ENCODE results near the gene RPL23. TPM values are rescaled to one million over a fixed set of nuclear protein-coding genes. Genes with fewer than 3 reads are reported as not detected.
A peak's percentile ranks its signal among the peaks of the same experiment; 100 is the strongest.

Gene RPL23
- total and polyA plus RNA-seq, 10 of the 15 experiments (the other 5 are each of a cell fraction or from before 2014, with no cell fraction given): 2,200 to 4,821 (median 3,043) TPM

- TF ChIP-seq NR2C1 (IDR thresholded peaks at IDR 0.05) (peak; percentile 91), IRF5 (IDR thresholded peaks at IDR 0.05; ENCODE audit: borderline replicate concordance) (no peak), SMARCA5 (IDR thresholded peaks at IDR 0.05) (no peak), PBX3 (IDR thresholded peaks at IDR 0.05; ENCODE audit: insufficient replicate concordance, low read depth, low read length) (no peak), E2F4 (IDR thresholded peaks at IDR 0.05; ENCODE audit: low read depth, low read length) (no peak), BACH1 (IDR thresholded peaks at IDR 0.05; ENCODE audit: borderline replicate concordance) (peak; percentile 57; the same call in 1 of the 2 replicates), ZNF687 (IDR thresholded peaks at IDR 0.05) (peak; percentile 94), RELA (IDR thresholded peaks at IDR 0.05; ENCODE audit: borderline replicate concordance, partially characterized antibody) (peak; percentile 93), CEBPZ (IDR thresholded peaks at IDR 0.05; ENCODE audit: low read depth, low read length) (peak; percentile 46; the same call in 1 of the 2 replicates), SREBF1 (IDR thresholded peaks at IDR 0.05; ENCODE audit: low read length) (peak; percentile 33), HSF1 (IDR thresholded peaks at IDR 0.05; ENCODE audit: low read depth, low read length) (no peak), NFIC (IDR thresholded peaks at IDR 0.05; ENCODE audit: low read depth, low read length) (peak; percentile 33; the same call in 1 of the 2 replicates)
Measured at GRCh38 chr17:38824899-38825761, 28.4 kb downstream of the RPL23 start, which contains the start of gene CWC25 (continued).

Data from GM12878 (cell line).